Activated CD4-positive, alpha-beta T cell treated with anti-CD3 and anti-CD28 coated beads for 36 hours (primary cell): ENCODE data around the gene NOP9. TPM values are rescaled to one million over a fixed set of nuclear protein-coding genes. Genes with fewer than 3 reads are reported as not detected.

ENCODE experiments used
- ATAC-seq: fragments of 200-7000 bp; cut with Tn5 transposase; one replicate; pipeline ENCODE4 v1.10.0; 2021; ENCODE audit warnings: mild to moderate bottlenecking, moderate library complexity
- CTCF ChIA-PET: fragments of 350-600 bp; sonication (Branson Sonifier 250); formaldehyde crosslinking; loops from one replicate; lab custom pipeline; 2021; ENCODE audit warnings: antibody characterized with exemption; lab: Charles Lee
- POLR2A ChIA-PET: fragments of 350-600 bp; sonication (Branson Sonifier 250); formaldehyde crosslinking; loops from one replicate; lab custom pipeline; 2021; ENCODE audit warnings: antibody characterized with exemption, inconsistent platforms; lab: Charles Lee
- DNase-seq: peaks from one replicate; pipeline ENCODE4 v3.0.0-alpha.2; 2020
- H3K27ac Mint-ChIP-seq: one replicate; pipeline ENCODE4 v1.8.0; 2021; ENCODE audit warnings: mixed read lengths
- H3K27me3 Mint-ChIP-seq: one replicate; pipeline ENCODE4 v1.8.0; 2021; ENCODE audit warnings: mixed read lengths
- H3K36me3 Mint-ChIP-seq: one replicate; pipeline ENCODE4 v1.8.0; 2021; ENCODE audit warnings: low read depth, mixed read lengths
- H3K4me1 Mint-ChIP-seq: one replicate; pipeline ENCODE4 v1.8.0; 2021; ENCODE audit warnings: mixed read lengths
- H3K4me3 Mint-ChIP-seq: one replicate; pipeline ENCODE4 v1.8.0; 2021; ENCODE audit warnings: mild to moderate bottlenecking, moderate library complexity, mixed read lengths
- H3K9me3 Mint-ChIP-seq: one replicate; pipeline ENCODE4 v1.8.0; 2021; ENCODE audit warnings: low read depth, mixed read lengths
- intact Hi-C, 2 experiments: fragments of 100-400 bp; cut with DNase I in 1 of 2; cut with micrococcal nuclease in 1 of 2; formaldehyde crosslinking; loops; one replicate each; pipeline versions ENCODE4 v1.14.2 to v1.15.1; 2022 to 2024; cut with DNase I, micrococcal nuclease
- total RNA-seq, 2 experiments: library from RNA; stranded (reverse); gene quantifications; one replicate each; pipeline ENCODE4 v1.2.3, GENCODE V29; 2021

The NOP9 gene
- total RNA-seq, 2 experiments from 2014 or later, result 24.4 to 32.5 TPM

- Mint-ChIP-seq H3K4me3 (no peak overlapping the region), H3K36me3 (peaks cover 18% of the 10 kb centered on the region), H3K27me3 (no peaks in the 10 kb centered on the region), H3K27ac (no peak overlapping the region), H3K9me3 (no peaks in the 10 kb centered on the region), H3K4me1 (no peaks in the 10 kb centered on the region)
- ATAC-seq (no peak), DNase-seq (no peak)
- intact Hi-C loops, result no loop called here
- CTCF ChIA-PET, result no interaction called here
- POLR2A ChIA-PET, result no interaction called here
Measured at GRCh38 chr14:24258119-24258518, 41.5 kb upstream of the NOP9 start.

- Mint-ChIP-seq H3K27me3 (no peaks in the 10 kb centered on the region), H3K4me1 (no peaks in the 10 kb centered on the region), H3K9me3 (no peaks in the 10 kb centered on the region), H3K4me3 (no peak overlapping the region), H3K36me3 (peaks cover 17% of the 10 kb centered on the region), H3K27ac (no peak overlapping the region)
- no peak for DNase-seq
- POLR2A ChIA-PET, result no interaction called here
- CTCF ChIA-PET, result no interaction called here
- intact Hi-C loops, result no loop called here
- no peak for ATAC-seq
Measured at GRCh38 chr14:24258548-24259265, 40.9 kb upstream of the NOP9 start.

GRCh38 chr14:24259282-24260025, 40.2 kb upstream of the NOP9 start:
- Mint-ChIP-seq H3K27ac (no peak overlapping the region), H3K36me3 (peaks cover 13% of the 10 kb centered on the region), H3K4me3 (no peak overlapping the region), H3K27me3 (no peaks in the 10 kb centered on the region), H3K9me3 (no peaks in the 10 kb centered on the region), H3K4me1 (no peaks in the 10 kb centered on the region)
- intact Hi-C loops, result no loop called here
- ATAC-seq (no peak), DNase-seq (no peak)
- ChIA-PET CTCF (no interaction called here), POLR2A (no interaction called here)

GRCh38 chr14:24260026-24260779, 39.4 kb upstream of the NOP9 start:
- H3K9me3 Mint-ChIP-seq, result no peaks in the 10 kb centered on the region
- no peaks in the 10 kb centered on the region for H3K27me3 Mint-ChIP-seq
- ATAC-seq (no peak), DNase-seq (no peak)
- H3K4me1 Mint-ChIP-seq, result no peaks in the 10 kb centered on the region
- peaks cover 11% of the 10 kb centered on the region for H3K36me3 Mint-ChIP-seq
- intact Hi-C loops, result no loop called here
- ChIA-PET POLR2A (interaction anchor here (0.9 kb wide), 1 partner anchor 194 kb away, joined by 4 read pairs; no protein-coding TSS in a partner anchor), CTCF (no interaction called here)
- no peak overlapping the region for H3K27ac Mint-ChIP-seq
- no peak overlapping the region for H3K4me3 Mint-ChIP-seq

- intact Hi-C loops, result no loop called here
- H3K36me3 Mint-ChIP-seq, result peaks cover 7% of the 10 kb centered on the region
- no peaks in the 10 kb centered on the region for H3K4me1 Mint-ChIP-seq
- no peaks in the 10 kb centered on the region for H3K9me3 Mint-ChIP-seq
- H3K27me3 Mint-ChIP-seq, result no peaks in the 10 kb centered on the region
- no peak for ATAC-seq
- peak overlapping the region; percentile 31 for H3K27ac Mint-ChIP-seq
- ChIA-PET POLR2A (interaction anchor here (0.9 kb wide), 1 partner anchor 195 kb away, joined by 4 read pairs; no protein-coding TSS in a partner anchor), CTCF (no interaction called here)
- DNase-seq, result no peak
- no peak overlapping the region for H3K4me3 Mint-ChIP-seq
Measured at GRCh38 chr14:24260780-24261157, 38.9 kb upstream of the NOP9 start.

GRCh38 chr14:24261256-24261968, 38.2 kb upstream of the NOP9 start:
- ATAC-seq (no peak), DNase-seq (no peak)
- CTCF ChIA-PET, result interaction anchor here (0.8 to 0.9 kb wide), 2 partner anchors 19 to 49 kb away, joined by 3 to 7 read pairs; partner anchors contain the start of genes LTB4R2 and TINF2
- Mint-ChIP-seq H3K4me3 (no peak overlapping the region), H3K27me3 (no peaks in the 10 kb centered on the region), H3K27ac (peak overlapping the region; percentile 31), H3K9me3 (no peaks in the 10 kb centered on the region), H3K36me3 (peaks cover 7% of the 10 kb centered on the region), H3K4me1 (no peaks in the 10 kb centered on the region)
- intact Hi-C loops, result no loop called here
- POLR2A ChIA-PET, result interaction anchor here (0.9 kb wide), 1 partner anchor 195 kb away, joined by 4 read pairs; no protein-coding TSS in a partner anchor

GRCh38 chr14:24261969-24262327, 37.7 kb upstream of the NOP9 start:
- H3K27me3 Mint-ChIP-seq, result no peaks in the 10 kb centered on the region
- intact Hi-C loops, result no loop called here
- H3K4me3 Mint-ChIP-seq, result no peak overlapping the region
- H3K4me1 Mint-ChIP-seq, result no peaks in the 10 kb centered on the region
- H3K9me3 Mint-ChIP-seq, result no peaks in the 10 kb centered on the region
- CTCF ChIA-PET, result interaction anchor here (0.8 to 0.9 kb wide), 2 partner anchors 19 to 48 kb away, joined by 3 to 7 read pairs; partner anchors contain the start of genes LTB4R2 and TINF2
- H3K27ac Mint-ChIP-seq, result no peak overlapping the region
- ATAC-seq (no peak), DNase-seq (no peak)
- POLR2A ChIA-PET, result no interaction called here
- H3K36me3 Mint-ChIP-seq, result peaks cover 12% of the 10 kb centered on the region

GRCh38 chr14:24262821-24263733, 36.6 kb upstream of the NOP9 start, which contains the start of gene TGM1:
TSS of gene TGM1 (minus strand) at chr14:24263177. CDS start at chr14:24262352, 825 bp downstream.
- intact Hi-C loops, result no loop called here
- no peak within 1 kb of the TSS for H3K27ac Mint-ChIP-seq
- DNase-seq (no peak), ATAC-seq (no peak)
- no peak within 1 kb of the TSS for H3K4me3 Mint-ChIP-seq
- H3K9me3 Mint-ChIP-seq, result no peaks in the 10 kb centered on the region
- no peaks in the 10 kb centered on the region for H3K4me1 Mint-ChIP-seq
- POLR2A ChIA-PET, result no interaction called here
- CTCF ChIA-PET, result interaction anchor here (0.5 to 2.0 kb wide), 4 partner anchors 16 to 326 kb away, joined by 3 to 9 read pairs (median 5); partner anchors contain the start of genes CIDEB and TINF2
- H3K36me3 Mint-ChIP-seq, result peaks cover 17% of the 10 kb centered on the region
- H3K27me3 Mint-ChIP-seq, result no peaks in the 10 kb centered on the region

- intact Hi-C loops, result no loop called here
- H3K27ac Mint-ChIP-seq, result no peak overlapping the region
- H3K9me3 Mint-ChIP-seq, result no peaks in the 10 kb centered on the region
Measured at GRCh38 chr14:24263848-24264247, 35.8 kb upstream of the NOP9 start.

GRCh38 chr14:24264298-24264697, 35.4 kb upstream of the NOP9 start:
- peaks cover 24% of the 10 kb centered on the region for H3K36me3 Mint-ChIP-seq
- ChIA-PET POLR2A (no interaction called here), CTCF (interaction anchor here (0.6 to 2.0 kb wide), 4 partner anchors 16 to 145 kb away, joined by 3 to 9 read pairs (median 4); no protein-coding TSS in a partner anchor)
- no peaks in the 10 kb centered on the region for H3K9me3 Mint-ChIP-seq
- ATAC-seq (no peak), DNase-seq (no peak)
- no peak overlapping the region for H3K27ac Mint-ChIP-seq
- H3K27me3 Mint-ChIP-seq, result no peaks in the 10 kb centered on the region
- H3K4me3 Mint-ChIP-seq, result no peak overlapping the region
- H3K4me1 Mint-ChIP-seq, result no peaks in the 10 kb centered on the region
- intact Hi-C loops, result no loop called here

More at GRCh38 chr14:24263848-24264247, 35.8 kb upstream of the NOP9 start:
- ATAC-seq (no peak), DNase-seq (no peak)
- Mint-ChIP-seq H3K4me3 (no peak overlapping the region), H3K27me3 (no peaks in the 10 kb centered on the region), H3K4me1 (no peaks in the 10 kb centered on the region), H3K36me3 (peaks cover 21% of the 10 kb centered on the region)
- CTCF ChIA-PET, result interaction anchor here (0.6 to 2.0 kb wide), 4 partner anchors 17 to 145 kb away, joined by 3 to 9 read pairs (median 3); partner anchors contain the start of gene CIDEB
- POLR2A ChIA-PET, result no interaction called here
